ENCODE results near the gene DGKA.
"Not testable (repeated sequence)": the region's sequence is repeated elsewhere in the genome, so short reads cannot be mapped to it uniquely, and the experiment has no call there.

DNA sequence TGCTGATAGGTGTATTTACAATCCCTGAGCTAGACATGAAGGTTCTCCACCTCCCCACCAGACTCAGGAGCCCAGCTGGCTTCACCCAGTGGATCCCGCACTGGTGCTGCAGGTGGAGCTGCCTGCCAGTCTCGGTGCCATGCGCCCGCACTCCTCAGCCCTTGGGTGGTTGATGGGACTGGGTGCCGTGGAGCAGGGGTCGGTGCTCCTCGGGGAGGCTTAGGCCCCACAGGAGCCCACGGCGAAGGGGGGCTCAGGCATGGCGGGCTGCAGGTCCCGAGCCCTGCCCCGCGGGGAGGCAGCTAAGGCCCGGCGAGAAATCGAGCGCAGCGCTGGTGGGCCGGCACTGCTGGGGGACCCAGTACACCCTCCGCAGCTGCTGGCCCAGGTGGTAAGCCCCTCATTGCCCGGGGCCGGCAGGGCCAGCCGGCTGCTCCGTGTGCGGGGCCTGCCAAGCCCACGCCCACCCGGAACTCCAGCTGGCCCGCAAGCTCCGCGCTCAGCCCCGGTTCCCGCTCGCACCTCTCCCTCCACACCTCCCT is 69.1 kb downstream of the DGKA start:
- TF ChIP-seq, protein P1, sequence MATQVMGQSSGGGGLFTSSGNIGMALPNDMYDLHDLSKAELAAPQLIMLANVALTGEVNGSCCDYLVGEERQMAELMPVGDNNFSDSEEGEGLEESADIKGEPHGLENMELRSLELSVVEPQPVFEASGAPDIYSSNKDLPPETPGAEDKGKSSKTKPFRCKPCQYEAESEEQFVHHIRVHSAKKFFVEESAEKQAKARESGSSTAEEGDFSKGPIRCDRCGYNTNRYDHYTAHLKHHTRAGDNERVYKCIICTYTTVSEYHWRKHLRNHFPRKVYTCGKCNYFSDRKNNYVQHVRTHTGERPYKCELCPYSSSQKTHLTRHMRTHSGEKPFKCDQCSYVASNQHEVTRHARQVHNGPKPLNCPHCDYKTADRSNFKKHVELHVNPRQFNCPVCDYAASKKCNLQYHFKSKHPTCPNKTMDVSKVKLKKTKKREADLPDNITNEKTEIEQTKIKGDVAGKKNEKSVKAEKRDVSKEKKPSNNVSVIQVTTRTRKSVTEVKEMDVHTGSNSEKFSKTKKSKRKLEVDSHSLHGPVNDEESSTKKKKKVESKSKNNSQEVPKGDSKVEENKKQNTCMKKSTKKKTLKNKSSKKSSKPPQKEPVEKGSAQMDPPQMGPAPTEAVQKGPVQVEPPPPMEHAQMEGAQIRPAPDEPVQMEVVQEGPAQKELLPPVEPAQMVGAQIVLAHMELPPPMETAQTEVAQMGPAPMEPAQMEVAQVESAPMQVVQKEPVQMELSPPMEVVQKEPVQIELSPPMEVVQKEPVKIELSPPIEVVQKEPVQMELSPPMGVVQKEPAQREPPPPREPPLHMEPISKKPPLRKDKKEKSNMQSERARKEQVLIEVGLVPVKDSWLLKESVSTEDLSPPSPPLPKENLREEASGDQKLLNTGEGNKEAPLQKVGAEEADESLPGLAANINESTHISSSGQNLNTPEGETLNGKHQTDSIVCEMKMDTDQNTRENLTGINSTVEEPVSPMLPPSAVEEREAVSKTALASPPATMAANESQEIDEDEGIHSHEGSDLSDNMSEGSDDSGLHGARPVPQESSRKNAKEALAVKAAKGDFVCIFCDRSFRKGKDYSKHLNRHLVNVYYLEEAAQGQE (IDR thresholded peaks at IDR 0.05; ENCODE audit: insufficient read depth in 1 of 2, low read depth in 2 of 2, low read length in 1 of 2): not testable (repeated sequence)
- TF ChIP-seq, protein P2, sequence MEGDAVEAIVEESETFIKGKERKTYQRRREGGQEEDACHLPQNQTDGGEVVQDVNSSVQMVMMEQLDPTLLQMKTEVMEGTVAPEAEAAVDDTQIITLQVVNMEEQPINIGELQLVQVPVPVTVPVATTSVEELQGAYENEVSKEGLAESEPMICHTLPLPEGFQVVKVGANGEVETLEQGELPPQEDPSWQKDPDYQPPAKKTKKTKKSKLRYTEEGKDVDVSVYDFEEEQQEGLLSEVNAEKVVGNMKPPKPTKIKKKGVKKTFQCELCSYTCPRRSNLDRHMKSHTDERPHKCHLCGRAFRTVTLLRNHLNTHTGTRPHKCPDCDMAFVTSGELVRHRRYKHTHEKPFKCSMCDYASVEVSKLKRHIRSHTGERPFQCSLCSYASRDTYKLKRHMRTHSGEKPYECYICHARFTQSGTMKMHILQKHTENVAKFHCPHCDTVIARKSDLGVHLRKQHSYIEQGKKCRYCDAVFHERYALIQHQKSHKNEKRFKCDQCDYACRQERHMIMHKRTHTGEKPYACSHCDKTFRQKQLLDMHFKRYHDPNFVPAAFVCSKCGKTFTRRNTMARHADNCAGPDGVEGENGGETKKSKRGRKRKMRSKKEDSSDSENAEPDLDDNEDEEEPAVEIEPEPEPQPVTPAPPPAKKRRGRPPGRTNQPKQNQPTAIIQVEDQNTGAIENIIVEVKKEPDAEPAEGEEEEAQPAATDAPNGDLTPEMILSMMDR (IDR thresholded peaks at IDR 0.05): not testable (repeated sequence)
- TF ChIP-seq POLR2AphosphoS5 (IDR thresholded peaks at IDR 0.05; ENCODE audit: low read depth, low read length); TCF7L2 (IDR thresholded peaks at IDR 0.05; ENCODE audit: low read depth, low read length); SIN3A (IDR thresholded peaks at IDR 0.05; ENCODE audit: borderline replicate concordance, insufficient read depth, low read depth, low read length): not testable (repeated sequence)
